Measurements from ENCODE around the gene SYNE1.

SYNE1 gene

GRCh38 chr6:152573762-152574161 is 63.4 kb downstream of the SYNE1 start:
- TF ChIP-seq GABPA (IDR thresholded peaks at IDR 0.05; ENCODE audit: low read depth), result no peak
- TF ChIP-seq CTCF (IDR thresholded peaks at IDR 0.05; ENCODE audit: insufficient read depth, low read length), result no peak
- no peak for TF ChIP-seq SPI1 (IDR thresholded peaks at IDR 0.05; ENCODE audit: borderline replicate concordance, low read depth)
- no peak for DNase-seq (ENCODE audit: low read depth in 1 of 2, low spot score in 1 of 2)

GRCh38 chr6:152572338-152573088 is 64.6 kb downstream of the SYNE1 start:
- no peak overlapping the region for H3K4me3 ChIP-seq (replicated peaks; ENCODE audit: insufficient read depth, low read length)
- no peak for DNase-seq (ENCODE audit: low read depth in 1 of 2, low spot score in 1 of 2)
- TF ChIP-seq POLR2AphosphoS5 (IDR thresholded peaks at IDR 0.05; ENCODE audit: low read depth) (no peak), GABPA (IDR thresholded peaks at IDR 0.05; ENCODE audit: low read depth) (no peak), REST (IDR thresholded peaks at IDR 0.05; ENCODE audit: insufficient replicate concordance, low read depth) (no peak), SPI1 (IDR thresholded peaks at IDR 0.05; ENCODE audit: borderline replicate concordance, low read depth) (no peak), CTCF (IDR thresholded peaks at IDR 0.05; ENCODE audit: insufficient read depth, low read length) (no peak)
- H3K27ac ChIP-seq (replicated peaks), result no peak overlapping the region
- H3K27me3 ChIP-seq (ENCODE audit: insufficient read depth, poor library complexity, severe bottlenecking), result peaks cover 2% of the 10 kb centered on the region

More at GRCh38 chr6:152573762-152574161, 63.4 kb downstream of the SYNE1 start:
- Histone ChIP-seq H3K4me3 (replicated peaks; ENCODE audit: insufficient read depth, low read length) (no peak overlapping the region), H3K27ac (replicated peaks) (no peak overlapping the region), H3K27me3 (ENCODE audit: insufficient read depth, poor library complexity, severe bottlenecking) (peaks cover 2% of the 10 kb centered on the region)

GRCh38 chr6:152571943-152572337 is 65.2 kb downstream of the SYNE1 start:
- Histone ChIP-seq H3K27me3 (ENCODE audit: insufficient read depth, poor library complexity, severe bottlenecking) (peaks cover 2% of the 10 kb centered on the region), H3K4me3 (replicated peaks; ENCODE audit: insufficient read depth, low read length) (no peak overlapping the region), H3K27ac (replicated peaks) (no peak overlapping the region)
- TF ChIP-seq POLR2AphosphoS5 (IDR thresholded peaks at IDR 0.05; ENCODE audit: low read depth) (no peak), SPI1 (IDR thresholded peaks at IDR 0.05; ENCODE audit: borderline replicate concordance, low read depth) (no peak), GABPA (IDR thresholded peaks at IDR 0.05; ENCODE audit: low read depth) (no peak), CTCF (IDR thresholded peaks at IDR 0.05; ENCODE audit: insufficient read depth, low read length) (no peak)
- no peak for DNase-seq (ENCODE audit: low read depth in 1 of 2, low spot score in 1 of 2)

GRCh38 chr6:152571089-152571488 is 66.1 kb downstream of the SYNE1 start:
- DNase-seq (ENCODE audit: low read depth in 1 of 2, low spot score in 1 of 2), result no peak
- Histone ChIP-seq H3K4me3 (replicated peaks; ENCODE audit: insufficient read depth, low read length) (no peak overlapping the region), H3K27ac (replicated peaks) (no peak overlapping the region), H3K27me3 (ENCODE audit: insufficient read depth, poor library complexity, severe bottlenecking) (peaks cover 2% of the 10 kb centered on the region)
- TF ChIP-seq SPI1 (IDR thresholded peaks at IDR 0.05; ENCODE audit: borderline replicate concordance, low read depth) (no peak), GABPA (IDR thresholded peaks at IDR 0.05; ENCODE audit: low read depth) (no peak), POLR2AphosphoS5 (IDR thresholded peaks at IDR 0.05; ENCODE audit: low read depth) (no peak), CTCF (IDR thresholded peaks at IDR 0.05; ENCODE audit: insufficient read depth, low read length) (no peak), REST (IDR thresholded peaks at IDR 0.05; ENCODE audit: insufficient replicate concordance, low read depth) (no peak)

Measured in HL-60 (cell line).